ENCODE data around the gene SGPL1.
A peak's percentile ranks its signal among the peaks of the same experiment; 100 is the strongest.

Gene SGPL1

DNA sequence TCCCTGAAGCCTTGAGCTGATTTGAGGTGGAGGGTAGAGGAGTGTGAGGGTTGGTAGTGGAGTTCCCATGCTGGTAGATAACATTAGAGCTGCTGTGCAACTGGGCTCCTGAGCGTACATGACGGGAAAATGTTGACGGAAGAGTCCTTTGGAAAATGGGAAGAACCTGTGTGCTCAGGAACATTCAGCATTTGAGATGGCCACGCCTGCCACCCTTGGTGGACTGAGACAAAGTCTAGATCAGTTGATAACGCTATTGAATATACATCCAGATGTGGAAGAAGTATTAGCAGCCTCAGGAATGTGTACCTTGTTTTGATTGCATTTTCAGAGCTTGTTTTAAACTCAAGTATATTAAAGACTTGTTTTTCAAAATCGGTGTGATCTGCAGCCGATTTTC lies 56.5 kb downstream of the SGPL1 start:
- Histone ChIP-seq H2AFZ (ENCODE audit: low read depth) (no peak overlapping the region), H3K27me3 (ENCODE audit: insufficient read depth, low read depth) (no peaks in the 10 kb centered on the region)

DNA sequence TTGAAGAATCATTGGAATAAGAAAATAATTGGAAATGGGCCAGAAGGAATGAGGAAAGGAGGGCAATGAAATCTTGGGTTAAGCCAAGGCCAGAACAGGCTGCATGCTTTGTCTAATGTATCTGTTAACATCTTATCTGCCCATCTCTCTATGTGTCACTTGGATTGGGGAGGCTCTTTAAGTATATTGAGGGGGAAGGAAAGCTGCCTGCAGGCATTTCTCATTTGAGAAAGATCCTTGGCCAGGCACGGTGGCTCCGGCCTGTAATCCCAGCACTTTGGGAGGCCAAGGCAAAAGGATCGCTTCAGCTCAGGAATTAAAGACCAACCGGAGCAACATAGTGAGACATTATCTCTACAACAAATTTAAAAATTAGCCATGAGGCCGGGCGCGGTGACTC lies 58.3 kb downstream of the SGPL1 start:
- Histone ChIP-seq H3K79me2 (ENCODE audit: insufficient read depth, low read depth) (no peaks in the 10 kb centered on the region), H3K4me2 (no peak overlapping the region), H3K9ac (no peak overlapping the region), H3K27me3 (ENCODE audit: insufficient read depth, low read depth) (no peaks in the 10 kb centered on the region), H3K4me1 (ENCODE audit: low read depth, poor library complexity, severe bottlenecking) (peaks cover 8% of the 10 kb centered on the region), H3K4me3 (IDR thresholded peaks at IDR 0.05; ENCODE audit: insufficient read depth, low read depth, low read length) (no peak overlapping the region), H4K20me1 (ENCODE audit: insufficient read depth) (no peaks in the 10 kb centered on the region), H2AFZ (ENCODE audit: low read depth) (no peak overlapping the region), H3K36me3 (ENCODE audit: insufficient read depth) (no peaks in the 10 kb centered on the region), H3K27ac (no peak overlapping the region)
- TF ChIP-seq, protein P1, sequence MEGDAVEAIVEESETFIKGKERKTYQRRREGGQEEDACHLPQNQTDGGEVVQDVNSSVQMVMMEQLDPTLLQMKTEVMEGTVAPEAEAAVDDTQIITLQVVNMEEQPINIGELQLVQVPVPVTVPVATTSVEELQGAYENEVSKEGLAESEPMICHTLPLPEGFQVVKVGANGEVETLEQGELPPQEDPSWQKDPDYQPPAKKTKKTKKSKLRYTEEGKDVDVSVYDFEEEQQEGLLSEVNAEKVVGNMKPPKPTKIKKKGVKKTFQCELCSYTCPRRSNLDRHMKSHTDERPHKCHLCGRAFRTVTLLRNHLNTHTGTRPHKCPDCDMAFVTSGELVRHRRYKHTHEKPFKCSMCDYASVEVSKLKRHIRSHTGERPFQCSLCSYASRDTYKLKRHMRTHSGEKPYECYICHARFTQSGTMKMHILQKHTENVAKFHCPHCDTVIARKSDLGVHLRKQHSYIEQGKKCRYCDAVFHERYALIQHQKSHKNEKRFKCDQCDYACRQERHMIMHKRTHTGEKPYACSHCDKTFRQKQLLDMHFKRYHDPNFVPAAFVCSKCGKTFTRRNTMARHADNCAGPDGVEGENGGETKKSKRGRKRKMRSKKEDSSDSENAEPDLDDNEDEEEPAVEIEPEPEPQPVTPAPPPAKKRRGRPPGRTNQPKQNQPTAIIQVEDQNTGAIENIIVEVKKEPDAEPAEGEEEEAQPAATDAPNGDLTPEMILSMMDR (conservative IDR thresholded peaks at IDR 0.05; ENCODE audit: low read depth, low read length): no peak

More for the DNA sequence above, 56.5 kb downstream of the SGPL1 start:
- no peaks in the 10 kb centered on the region for H4K20me1 ChIP-seq (ENCODE audit: insufficient read depth)
- H3K36me3 ChIP-seq (ENCODE audit: insufficient read depth): no peaks in the 10 kb centered on the region
- no peaks in the 10 kb centered on the region for H3K79me2 ChIP-seq (ENCODE audit: insufficient read depth, low read depth)
- H3K27ac ChIP-seq: no peak overlapping the region
- no peak overlapping the region for H3K9ac ChIP-seq
- H3K4me3 ChIP-seq (IDR thresholded peaks at IDR 0.05; ENCODE audit: insufficient read depth, low read depth, low read length): no peak overlapping the region
- peaks cover 18% of the 10 kb centered on the region for H3K4me1 ChIP-seq (ENCODE audit: low read depth, poor library complexity, severe bottlenecking)
- TF ChIP-seq, protein P1 (conservative IDR thresholded peaks at IDR 0.05; ENCODE audit: low read depth, low read length): no peak
- no peak overlapping the region for H3K4me2 ChIP-seq

DNA sequence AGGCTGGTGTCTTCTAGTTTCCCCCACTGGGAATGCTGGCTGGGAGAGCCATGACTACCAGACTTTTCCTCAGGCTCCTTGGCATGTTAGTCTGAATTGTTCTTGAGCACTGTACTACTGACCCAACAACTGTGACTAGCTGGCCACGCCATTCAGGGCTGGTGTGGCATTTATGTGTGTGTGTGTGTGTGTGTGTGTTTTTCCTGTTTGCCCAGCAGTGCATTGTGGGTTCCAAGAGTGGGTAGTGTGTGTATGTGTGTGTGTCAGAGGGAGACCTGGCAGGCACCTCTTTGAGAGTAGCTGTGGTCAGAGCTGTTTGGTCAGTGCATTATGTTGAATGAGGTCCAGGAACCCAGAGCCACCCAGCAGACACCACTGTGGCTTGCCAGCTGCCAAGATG lies 63.5 kb downstream of the SGPL1 start:
- no peaks in the 10 kb centered on the region for H3K36me3 ChIP-seq (ENCODE audit: insufficient read depth)
- no peak overlapping the region for H3K9ac ChIP-seq
- H3K4me1 ChIP-seq (ENCODE audit: low read depth, poor library complexity, severe bottlenecking): peaks cover 8% of the 10 kb centered on the region
- TF ChIP-seq, protein P1 (conservative IDR thresholded peaks at IDR 0.05; ENCODE audit: low read depth, low read length): no peak
- H3K27ac ChIP-seq: no peak overlapping the region
- no peak overlapping the region for H3K4me3 ChIP-seq (IDR thresholded peaks at IDR 0.05; ENCODE audit: insufficient read depth, low read depth, low read length)
- H2AFZ ChIP-seq (ENCODE audit: low read depth): no peak overlapping the region
- H3K79me2 ChIP-seq (ENCODE audit: insufficient read depth, low read depth): no peaks in the 10 kb centered on the region
- no peak overlapping the region for H3K4me2 ChIP-seq
- H3K27me3 ChIP-seq (ENCODE audit: insufficient read depth, low read depth): no peaks in the 10 kb centered on the region
- no peaks in the 10 kb centered on the region for H4K20me1 ChIP-seq (ENCODE audit: insufficient read depth)

DNA sequence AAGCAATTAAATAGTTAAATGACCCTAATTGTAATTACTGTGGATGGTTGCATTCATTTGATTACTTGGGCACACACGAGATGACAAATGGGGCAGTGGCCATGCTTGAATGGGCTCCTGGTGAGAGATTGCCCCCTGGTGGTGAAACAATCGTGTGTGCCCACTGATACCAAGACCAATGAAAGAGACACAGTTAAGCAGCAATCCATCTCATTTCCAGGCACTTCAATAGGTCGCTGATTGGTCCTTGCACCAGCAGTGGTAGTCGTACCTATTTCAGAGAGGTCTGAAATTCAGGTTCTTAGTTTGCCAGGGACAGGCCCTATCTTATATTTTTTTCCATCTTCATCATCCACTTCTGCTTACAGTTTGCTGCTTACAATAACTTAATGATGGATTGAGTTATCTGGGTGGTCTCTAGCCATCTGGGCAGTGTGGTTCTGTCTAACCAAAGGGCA lies 64.4 kb downstream of the SGPL1 start:
- no peaks in the 10 kb centered on the region for H3K79me2 ChIP-seq (ENCODE audit: insufficient read depth, low read depth)
- H3K27ac ChIP-seq: no peak overlapping the region
- H3K36me3 ChIP-seq (ENCODE audit: insufficient read depth): no peaks in the 10 kb centered on the region
- H4K20me1 ChIP-seq (ENCODE audit: insufficient read depth): no peaks in the 10 kb centered on the region
- H3K9ac ChIP-seq: no peak overlapping the region
- H2AFZ ChIP-seq (ENCODE audit: low read depth): no peak overlapping the region
- H3K4me1 ChIP-seq (ENCODE audit: low read depth, poor library complexity, severe bottlenecking): peaks cover 8% of the 10 kb centered on the region
- no peaks in the 10 kb centered on the region for H3K27me3 ChIP-seq (ENCODE audit: insufficient read depth, low read depth)
- H3K4me2 ChIP-seq: no peak overlapping the region
- no peak overlapping the region for H3K4me3 ChIP-seq (IDR thresholded peaks at IDR 0.05; ENCODE audit: insufficient read depth, low read depth, low read length)
- TF ChIP-seq, protein P1 (conservative IDR thresholded peaks at IDR 0.05; ENCODE audit: low read depth, low read length): peak; percentile 94
